ENCODE measurements around the gene ACTL7A.

ACTL7A gene

GRCh38 chr9:108850293-108850897, 11.7 kb upstream of the ACTL7A start:
- peak; percentile 51 for DNase-seq (ENCODE audit: low spot score)

GRCh38 chr9:108851138-108851537, 10.9 kb upstream of the ACTL7A start:
- DNase-seq (ENCODE audit: low spot score) = no peak

- DNase-seq (ENCODE audit: low spot score) = peak; percentile 64
These were observed 10.0 kb upstream of the ACTL7A start for GRCh38 chr9:108852079-108852478.

GRCh38 chr9:108854094-108854493, 8.0 kb upstream of the ACTL7A start:
- no peak for DNase-seq (ENCODE audit: low spot score)

GRCh38 chr9:108854641-108855528, 7.2 kb upstream of the ACTL7A start:
- DNase-seq (ENCODE audit: low spot score) = no peak

GRCh38 chr9:108855529-108855886, 6.6 kb upstream of the ACTL7A start:
- DNase-seq (ENCODE audit: low spot score) = no peak

- no peak for DNase-seq (ENCODE audit: low spot score)
These were observed 6.2 kb upstream of the ACTL7A start, which contains the start of gene ACTL7B for GRCh38 chr9:108855888-108856287. ACTL7B (minus strand) TSS chr9:108855986; CDS start chr9:108855930, 56 bp downstream.

- DNase-seq (ENCODE audit: low spot score) = no peak
These were observed 4.5 kb upstream of the ACTL7A start for GRCh38 chr9:108857572-108857971.

- no peak for DNase-seq (ENCODE audit: low spot score)
These were observed 2.5 kb upstream of the ACTL7A start for GRCh38 chr9:108859459-108860114.

GRCh38 chr9:108860354-108860753, 1.7 kb upstream of the ACTL7A start:
- DNase-seq (ENCODE audit: low spot score) = no peak

- no peak for DNase-seq (ENCODE audit: low spot score)
These were observed 1.3 kb upstream of the ACTL7A start for GRCh38 chr9:108860764-108861163.

- no peak for DNase-seq (ENCODE audit: low spot score)
These were observed 602 bp upstream of the ACTL7A start for GRCh38 chr9:108861464-108861863.

GRCh38 chr9:108863891-108864290, 1.8 kb downstream of the ACTL7A start:
- no peak for DNase-seq (ENCODE audit: low spot score)

GRCh38 chr9:108864446-108864845, 2.4 kb downstream of the ACTL7A start:
- DNase-seq (ENCODE audit: low spot score) = no peak

- no peak for DNase-seq (ENCODE audit: low spot score)
These were observed 3.0 kb downstream of the ACTL7A start for GRCh38 chr9:108865037-108865436.

GRCh38 chr9:108866001-108866420, 3.9 kb downstream of the ACTL7A start:
- no peak for DNase-seq (ENCODE audit: low spot score)

GRCh38 chr9:108867116-108867515, 5.0 kb downstream of the ACTL7A start:
- no peak for DNase-seq (ENCODE audit: low spot score)

- no peak for DNase-seq (ENCODE audit: low spot score)
These were observed 5.8 kb downstream of the ACTL7A start for GRCh38 chr9:108867829-108868228.

- DNase-seq (ENCODE audit: low spot score) = peak; percentile 84
These were observed 7.1 kb downstream of the ACTL7A start for GRCh38 chr9:108869092-108869725.

- DNase-seq (ENCODE audit: low spot score) = no peak
These were observed 12.2 kb downstream of the ACTL7A start for GRCh38 chr9:108874058-108874788.

GRCh38 chr9:108876425-108876824, 14.4 kb downstream of the ACTL7A start:
- DNase-seq (ENCODE audit: low spot score) = no peak

- DNase-seq (ENCODE audit: low spot score) = no peak
These were observed 15.5 kb downstream of the ACTL7A start for GRCh38 chr9:108877524-108877923.
